NCI-H460 (cell line): ENCODE data around the gene KIAA0586. TPM values are rescaled to one million over a fixed set of nuclear protein-coding genes. Genes with fewer than 3 reads are reported as not detected.
"Not testable (repeated sequence)": the region's sequence is repeated elsewhere in the genome, so short reads cannot be mapped to it uniquely, and the experiment has no call there.

Experiments
- DNase-seq: peaks from one replicate; pipeline ENCODE4 v3.0.0-alpha.2; 2016; ENCODE audit warnings: low read depth; ENCODE audit errors: extremely low read depth
- total RNA-seq: library from RNA; depleted of rRNA; stranded (reverse); fragments of >200 nt; shearing (Covaris generic); gene quantifications from 2 replicates; pipeline ENCODE4 v1.2.3, GENCODE V29; 2014

Gene KIAA0586
- total RNA-seq, 1 experiment from 2014 or later: 27.2 TPM

- DNase-seq: no peak
Measured at GRCh38 chr14:58541633-58542022, 114.1 kb downstream of the KIAA0586 start.

- DNase-seq: no peak
Measured at GRCh38 chr14:58543253-58543652, 115.7 kb downstream of the KIAA0586 start.

DNA sequence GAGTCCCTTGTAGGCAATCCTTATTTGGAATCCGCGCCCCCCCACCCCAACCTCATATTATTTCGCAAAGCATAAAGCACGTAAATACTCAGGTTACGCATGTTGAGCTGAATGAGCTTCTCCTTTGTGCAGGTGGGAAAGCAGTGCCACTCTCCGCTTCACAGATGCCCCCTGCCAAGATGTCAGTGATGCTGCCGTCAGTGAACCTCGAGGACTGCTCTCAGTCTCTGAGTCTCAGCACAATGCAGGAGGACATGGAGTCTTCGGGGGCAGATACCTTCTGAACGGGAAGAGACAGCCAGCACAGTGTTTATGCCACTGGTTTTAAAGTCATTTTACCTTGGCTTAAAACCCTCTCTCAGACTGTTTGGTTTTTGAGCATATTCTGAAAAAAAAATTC lies 120.1 kb downstream of the KIAA0586 start:
- no peak for DNase-seq

GRCh38 chr14:58549105-58549757 lies 121.7 kb downstream of the KIAA0586 start:
- no peak for DNase-seq

GRCh38 chr14:58553959-58554358 lies 126.4 kb downstream of the KIAA0586 start:
- no peak for DNase-seq

- no peak for DNase-seq
Measured at GRCh38 chr14:58555647-58556046, 128.1 kb downstream of the KIAA0586 start.

GRCh38 chr14:58557242-58557641 lies 129.7 kb downstream of the KIAA0586 start:
- DNase-seq: no peak

GRCh38 chr14:58560208-58560607 lies 132.7 kb downstream of the KIAA0586 start:
- peak; percentile 30 for DNase-seq

- DNase-seq: no peak
Measured at GRCh38 chr14:58562141-58562540, 134.6 kb downstream of the KIAA0586 start.

GRCh38 chr14:58563978-58564377 lies 136.5 kb downstream of the KIAA0586 start:
- DNase-seq: no peak

DNA sequence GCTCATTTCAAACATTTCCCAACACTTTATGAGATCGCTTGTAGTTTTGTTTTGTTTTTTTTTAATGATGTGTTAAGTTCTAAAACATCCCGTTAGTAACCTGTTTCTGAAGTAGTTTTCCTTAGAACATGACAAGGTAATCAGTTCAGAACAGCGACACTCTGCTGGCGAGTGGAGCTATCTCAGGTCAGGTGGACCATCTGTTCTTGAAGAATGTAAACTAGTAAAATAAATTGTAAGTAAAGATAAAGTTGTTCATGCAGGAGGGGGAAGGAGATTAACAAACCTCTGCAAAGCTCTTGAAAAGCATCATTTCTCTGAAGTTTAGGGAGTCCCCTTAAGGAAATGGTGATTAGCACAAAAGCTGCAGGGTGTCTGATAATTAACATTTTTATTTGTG lies 138.3 kb downstream of the KIAA0586 start:
- no peak for DNase-seq

GRCh38 chr14:58566979-58567378 lies 139.5 kb downstream of the KIAA0586 start:
- DNase-seq: no peak

DNA sequence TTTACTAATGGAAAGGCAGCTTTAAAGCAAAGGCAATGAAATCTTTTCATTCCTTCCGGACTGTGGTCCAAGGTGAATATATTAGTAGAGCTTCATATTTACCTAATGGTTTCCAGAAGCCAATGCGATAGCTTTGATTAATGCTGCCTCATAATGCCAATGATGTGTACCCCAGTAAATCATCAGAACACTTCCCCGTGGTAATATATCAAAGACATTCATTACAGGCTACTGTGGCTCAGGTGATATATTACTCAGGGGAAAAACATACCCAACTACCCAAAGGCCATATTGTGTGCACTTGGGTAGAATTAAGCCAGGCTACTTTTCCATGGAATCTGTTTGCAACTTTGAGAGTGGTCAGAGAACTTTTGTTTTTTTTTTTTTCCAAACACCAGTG lies 140.8 kb downstream of the KIAA0586 start:
- DNase-seq: no peak

GRCh38 chr14:58571256-58571655 lies 143.7 kb downstream of the KIAA0586 start:
- DNase-seq: no peak

GRCh38 chr14:58571769-58572472 lies 144.4 kb downstream of the KIAA0586 start:
- no peak for DNase-seq

- DNase-seq: no peak
Measured at GRCh38 chr14:58572473-58572853, 144.9 kb downstream of the KIAA0586 start.

- DNase-seq: no peak
Measured at GRCh38 chr14:58572863-58573262, 145.3 kb downstream of the KIAA0586 start.

GRCh38 chr14:58574623-58575022 lies 147.1 kb downstream of the KIAA0586 start:
- no peak for DNase-seq

DNA sequence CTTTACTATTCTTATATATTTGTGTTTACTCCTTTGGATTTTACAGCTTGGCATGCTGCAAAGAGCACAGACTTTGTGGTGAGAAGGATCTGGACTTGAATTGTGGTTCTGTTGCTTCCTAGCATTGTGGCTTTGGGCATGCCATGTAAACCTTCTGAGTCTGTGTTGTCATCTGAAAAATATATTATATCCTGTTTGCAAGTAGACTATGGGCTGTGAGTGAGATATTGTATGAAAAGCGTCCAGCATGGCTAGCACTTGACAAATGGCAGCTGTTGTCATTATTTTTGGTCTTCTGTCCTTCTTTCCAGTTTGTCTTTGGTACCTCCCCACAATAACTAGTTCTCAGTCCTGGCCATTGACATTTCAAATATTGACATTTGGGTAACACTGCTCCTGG lies 148.4 kb downstream of the KIAA0586 start:
- no peak for DNase-seq

DNA sequence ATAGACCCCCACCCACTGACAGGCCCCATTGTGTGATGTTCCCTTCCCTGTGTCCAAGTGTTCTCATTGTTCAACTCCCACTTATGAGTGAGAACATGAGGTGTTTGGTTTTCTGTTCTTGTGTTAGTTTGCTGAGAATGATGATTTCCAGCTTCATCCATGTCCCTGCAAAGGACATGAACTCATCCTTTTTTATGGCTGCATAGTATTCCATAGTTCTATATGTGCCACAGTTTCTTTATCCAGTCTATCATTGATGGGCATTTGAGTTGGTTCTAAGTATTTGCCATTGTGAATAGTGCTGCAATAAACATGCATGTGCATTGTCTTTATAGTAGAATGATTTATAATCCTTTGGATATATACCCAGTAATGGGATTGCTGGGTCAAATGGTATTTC lies 152.5 kb downstream of the KIAA0586 start:
- not testable (repeated sequence) for DNase-seq

DNA sequence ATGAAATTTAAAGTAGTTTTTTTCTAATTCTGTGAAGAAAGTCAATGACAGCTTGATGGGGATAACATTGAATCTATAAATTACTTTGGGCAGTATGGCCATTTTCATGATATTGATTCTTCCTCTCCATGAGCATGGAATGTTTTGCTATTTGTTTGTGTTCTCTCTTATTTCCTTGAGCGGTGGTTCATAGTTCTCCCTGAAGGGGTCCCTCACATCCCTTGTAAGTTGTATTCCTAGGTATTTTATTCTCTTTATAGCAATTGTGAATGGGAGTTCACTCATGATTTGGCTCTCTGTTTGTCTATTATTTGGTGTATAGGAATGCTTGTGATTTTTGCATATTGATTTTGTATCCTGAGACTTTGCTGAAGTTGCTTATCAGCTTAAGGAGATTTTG lies 153.9 kb downstream of the KIAA0586 start:
- not testable (repeated sequence) for DNase-seq

DNA sequence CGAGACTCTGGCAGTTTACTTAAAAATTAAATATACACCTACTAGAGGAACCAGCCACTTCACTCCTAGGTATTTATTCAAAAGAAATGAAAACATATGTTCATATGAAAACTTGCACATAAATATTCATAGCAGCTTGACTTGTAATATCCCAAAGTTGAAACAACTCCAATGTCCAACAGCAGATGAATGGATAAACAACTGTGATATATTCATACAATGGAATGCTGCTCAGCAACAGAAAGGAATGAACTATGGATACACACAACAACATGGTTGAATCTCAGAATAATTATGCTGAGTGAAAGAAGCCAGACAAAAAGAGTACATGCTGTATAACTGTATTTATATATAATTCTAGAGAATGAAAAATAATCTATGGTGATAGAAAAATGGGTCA lies 156.9 kb downstream of the KIAA0586 start:
- DNase-seq: no peak
